Measurements from ENCODE around the gene RAI1. TPM values are rescaled to one million over a fixed set of nuclear protein-coding genes. Genes with fewer than 3 reads are reported as not detected.

The RAI1 gene
- total RNA-seq, 1 donor, result 8.9 TPM

DNA sequence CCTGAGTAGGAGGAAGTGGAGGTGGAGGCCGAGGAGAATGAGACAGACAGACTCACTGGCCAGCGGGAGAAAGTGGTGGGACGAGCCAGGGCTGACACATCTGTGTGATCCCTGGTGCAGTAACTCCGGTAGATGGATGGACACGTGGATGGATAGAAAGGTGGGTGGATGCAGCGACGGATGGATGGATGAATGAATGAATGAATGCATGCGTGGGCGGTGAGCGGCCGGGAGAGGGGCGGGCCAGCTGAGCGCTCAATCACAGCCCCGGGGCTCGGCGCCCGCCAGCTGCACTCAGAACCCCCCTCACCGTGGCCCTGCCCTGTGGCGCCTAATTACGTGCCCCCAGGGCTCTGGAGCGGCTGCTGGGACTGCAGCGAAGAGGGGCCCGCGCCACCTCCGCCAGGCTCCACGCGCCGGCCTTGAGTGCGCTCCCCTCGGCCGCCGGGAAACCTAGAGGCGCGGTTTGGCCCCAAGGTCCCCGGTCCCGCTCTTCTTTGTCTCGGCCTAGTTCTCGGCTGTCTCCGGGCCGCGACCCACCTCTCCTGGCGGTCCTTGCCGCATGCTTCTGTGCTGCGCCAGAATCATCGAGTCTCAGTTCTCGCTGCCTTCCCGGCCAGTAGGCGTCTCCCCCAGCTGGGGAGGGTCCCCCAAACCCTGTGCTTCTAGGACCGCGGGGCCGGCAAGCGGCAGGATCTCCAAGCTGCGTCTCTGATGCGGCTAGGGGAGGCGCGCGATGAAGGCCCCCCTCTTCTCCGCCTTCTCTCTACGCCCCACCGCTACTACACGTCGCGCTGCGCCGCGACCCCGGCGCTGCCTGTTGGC lies 41.0 kb downstream of the RAI1 start:
- H3K4me3 ChIP-seq (ENCODE audit: low read length), result no peak overlapping the region
- H3K27me3 ChIP-seq (ENCODE audit: insufficient read depth, low read length), result peaks cover 22% of the 10 kb centered on the region
- H3K4me1 ChIP-seq (ENCODE audit: insufficient read depth, low read length), result peaks cover 36% of the 10 kb centered on the region
- H3K9me3 ChIP-seq (ENCODE audit: low read depth, low read length), result no peaks in the 10 kb centered on the region

DNA sequence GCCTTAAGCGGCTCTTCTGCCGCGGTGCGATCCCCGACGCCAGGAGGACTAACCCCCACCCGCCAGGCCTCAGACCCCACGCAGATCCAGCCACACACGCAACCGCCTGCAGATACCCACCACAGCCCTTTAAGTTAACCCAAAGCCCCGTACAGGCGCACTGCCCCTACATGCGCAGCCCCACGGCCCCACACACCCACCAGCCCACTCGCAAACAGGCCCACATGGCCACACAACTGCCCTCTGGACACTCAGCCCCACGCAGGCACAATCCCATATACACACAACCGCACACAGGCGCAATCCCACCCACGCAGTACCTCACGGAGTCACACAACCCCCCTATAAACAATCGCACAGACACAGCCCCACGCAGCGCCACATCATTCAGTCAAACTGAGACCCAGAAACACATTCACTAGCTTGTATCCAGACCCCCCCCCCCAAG lies 41.7 kb downstream of the RAI1 start:
- Histone ChIP-seq H3K27me3 (ENCODE audit: insufficient read depth, low read length) (peaks cover 22% of the 10 kb centered on the region), H3K9me3 (ENCODE audit: low read depth, low read length) (no peaks in the 10 kb centered on the region), H3K4me1 (ENCODE audit: insufficient read depth, low read length) (peaks cover 36% of the 10 kb centered on the region), H3K4me3 (ENCODE audit: low read length) (no peak overlapping the region)

DNA sequence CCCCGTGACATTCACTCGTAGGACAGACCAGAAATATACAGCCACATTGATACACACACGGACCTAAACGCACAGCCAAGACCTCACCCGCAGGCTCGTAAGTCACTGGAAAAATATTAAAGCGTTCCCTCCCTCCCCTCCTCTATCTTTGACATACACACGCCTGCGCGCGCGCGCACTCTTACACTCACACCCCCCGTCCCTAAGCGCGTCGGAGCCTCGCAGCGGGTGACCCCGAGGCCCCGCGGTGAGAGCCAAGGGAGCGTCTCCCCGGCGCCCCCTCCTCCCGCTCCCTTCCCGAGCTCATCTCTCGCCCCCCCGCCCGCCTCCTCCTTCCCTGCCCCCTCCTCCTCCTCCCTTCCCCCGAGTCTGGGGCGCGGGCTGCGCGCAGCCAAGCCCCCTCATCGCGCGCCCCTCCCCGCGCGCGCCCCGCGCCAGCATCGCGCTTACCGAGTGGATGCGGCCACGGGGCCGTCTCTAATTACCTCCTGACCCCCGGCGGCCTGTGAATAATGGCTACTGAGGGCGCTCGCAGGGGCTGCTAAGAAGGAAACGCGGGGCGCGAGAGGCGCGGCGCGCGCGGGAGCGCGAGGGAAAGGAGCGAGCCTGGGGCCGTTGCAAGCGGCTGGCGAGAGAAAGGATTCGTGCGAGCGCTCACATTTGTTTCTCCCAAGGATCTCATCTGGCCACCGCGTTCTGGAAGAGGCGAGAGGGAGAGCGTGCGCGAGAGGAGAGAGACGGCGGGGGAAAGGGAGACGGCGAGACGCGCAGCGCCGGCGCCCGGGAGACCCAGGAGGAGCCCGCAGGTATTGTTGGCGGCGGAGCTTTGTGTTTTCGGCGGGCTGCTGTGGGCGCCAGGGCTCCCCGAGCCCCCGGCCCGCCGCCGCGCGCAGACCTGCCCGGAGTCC lies 42.4 kb downstream of the RAI1 start:
- no peaks in the 10 kb centered on the region for H3K9me3 ChIP-seq (ENCODE audit: low read depth, low read length)
- peaks cover 36% of the 10 kb centered on the region for H3K4me1 ChIP-seq (ENCODE audit: insufficient read depth, low read length)
- peaks cover 22% of the 10 kb centered on the region for H3K27me3 ChIP-seq (ENCODE audit: insufficient read depth, low read length)
- H3K4me3 ChIP-seq (ENCODE audit: low read length), result peak overlapping the region; percentile 28

DNA sequence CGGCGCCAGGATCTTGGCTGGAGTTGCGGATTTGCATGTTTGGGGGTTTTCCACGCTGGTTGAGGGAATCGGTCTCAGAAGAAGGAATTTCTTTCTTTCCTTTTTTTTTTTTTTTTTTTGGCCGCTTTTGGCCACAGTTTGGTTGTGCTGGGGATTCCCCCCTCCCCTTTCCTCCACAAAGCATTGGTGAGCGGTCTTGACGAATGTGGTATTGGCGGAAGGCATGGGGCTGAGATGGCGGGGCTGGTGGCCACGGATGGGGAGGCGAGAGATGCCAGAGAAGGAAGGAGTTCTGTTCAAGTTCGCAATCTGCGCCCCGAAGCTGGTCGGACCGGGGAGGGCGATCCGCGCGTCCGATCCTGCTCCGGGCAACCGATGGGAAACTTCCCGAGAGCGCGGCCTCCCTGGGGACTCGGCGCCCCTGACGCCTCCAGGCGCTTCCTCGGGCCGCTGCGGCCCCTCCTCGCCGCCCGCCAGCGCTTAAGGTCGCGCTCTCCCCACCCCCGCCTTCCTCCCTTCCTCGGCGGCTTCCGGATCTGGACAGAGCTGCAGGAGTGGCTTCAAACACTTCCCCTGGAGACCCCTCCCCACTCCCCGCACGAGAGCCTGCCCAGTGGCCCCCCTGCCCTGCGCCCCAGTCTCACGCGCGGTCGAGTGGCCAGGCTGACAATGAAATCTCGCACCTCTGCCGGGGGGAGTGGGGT lies 43.2 kb downstream of the RAI1 start:
- Histone ChIP-seq H3K4me3 (ENCODE audit: low read length) (peak overlapping the region; percentile 28), H3K4me1 (ENCODE audit: insufficient read depth, low read length) (peaks cover 41% of the 10 kb centered on the region), H3K27me3 (ENCODE audit: insufficient read depth, low read length) (peaks cover 22% of the 10 kb centered on the region), H3K9me3 (ENCODE audit: low read depth, low read length) (no peaks in the 10 kb centered on the region)

DNA sequence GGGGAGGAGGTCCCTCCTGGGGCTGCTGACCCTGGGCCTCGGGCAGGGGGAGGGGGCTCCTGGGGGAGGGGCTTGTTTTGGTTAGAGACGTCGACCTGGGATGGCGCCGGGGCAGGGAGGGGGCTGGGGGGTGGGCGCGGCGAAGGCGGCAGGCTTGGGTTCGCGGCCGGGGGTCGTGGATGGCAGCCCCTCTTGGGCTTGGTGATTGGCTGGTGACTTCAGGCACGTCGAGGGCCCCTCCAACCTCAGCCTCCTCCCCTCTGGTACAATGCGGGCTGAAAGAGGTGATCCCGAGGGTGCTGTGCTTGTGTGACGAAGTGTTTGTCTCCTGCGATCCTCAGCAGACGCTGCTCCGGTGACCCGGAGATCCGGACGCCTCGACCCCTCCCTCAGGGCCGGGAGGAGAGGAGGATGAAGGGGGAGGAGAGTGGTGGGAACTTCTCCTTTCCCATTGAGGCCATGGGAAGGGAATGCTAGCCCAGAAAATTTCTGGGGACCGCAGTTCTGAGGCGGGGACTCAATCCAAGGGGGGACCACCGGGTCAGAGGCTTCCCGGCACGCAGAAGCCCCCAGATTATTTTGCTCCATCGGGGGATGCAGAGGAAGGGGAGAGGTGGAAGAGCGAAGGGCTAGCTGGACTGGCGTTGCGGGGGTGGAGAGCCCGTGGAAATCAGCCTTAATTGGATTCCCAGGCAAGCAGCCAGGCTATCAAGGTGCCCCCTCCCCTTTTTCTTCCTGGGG lies 43.9 kb downstream of the RAI1 start:
- Histone ChIP-seq H3K4me1 (ENCODE audit: insufficient read depth, low read length) (peaks cover 41% of the 10 kb centered on the region), H3K27me3 (ENCODE audit: insufficient read depth, low read length) (peaks cover 22% of the 10 kb centered on the region), H3K9me3 (ENCODE audit: low read depth, low read length) (no peaks in the 10 kb centered on the region), H3K4me3 (ENCODE audit: low read length) (no peak overlapping the region)

DNA sequence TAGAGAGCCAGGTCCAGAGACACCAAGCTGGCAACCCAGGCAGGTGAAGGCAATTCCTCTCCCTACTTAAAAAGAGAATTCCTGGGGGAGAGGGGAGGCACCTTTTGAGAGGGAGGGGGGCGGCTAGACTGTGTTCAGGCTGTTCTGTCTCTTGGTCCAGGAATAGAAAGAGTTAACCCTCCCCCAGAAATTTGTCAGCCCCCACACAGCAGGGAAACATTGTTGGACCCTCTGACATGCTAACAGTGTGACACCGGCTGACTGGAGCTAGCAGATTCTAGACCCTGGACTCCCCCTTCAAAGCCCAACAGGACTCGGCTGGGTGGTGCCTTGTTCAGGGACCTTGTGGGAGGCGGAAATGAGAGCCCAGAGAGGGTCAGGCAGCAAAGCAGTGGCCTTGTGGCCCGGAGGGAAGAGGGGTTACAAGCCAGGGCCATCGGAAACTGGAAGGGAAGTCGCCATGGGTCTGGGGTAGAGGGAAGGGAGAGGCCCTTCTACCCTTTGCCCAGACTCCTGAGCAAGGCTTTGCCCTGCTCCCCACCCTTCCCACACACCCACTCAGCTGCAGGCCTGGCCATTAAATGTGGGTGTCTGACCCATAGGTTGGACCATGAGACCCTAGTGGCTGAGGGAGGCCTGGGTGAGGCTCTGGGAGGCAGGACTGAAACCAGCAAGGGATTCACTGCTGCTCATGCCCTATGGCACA lies 44.6 kb downstream of the RAI1 start:
- peaks cover 41% of the 10 kb centered on the region for H3K4me1 ChIP-seq (ENCODE audit: insufficient read depth, low read length)
- peaks cover 22% of the 10 kb centered on the region for H3K27me3 ChIP-seq (ENCODE audit: insufficient read depth, low read length)
- H3K4me3 ChIP-seq (ENCODE audit: low read length), result no peak overlapping the region
- no peaks in the 10 kb centered on the region for H3K9me3 ChIP-seq (ENCODE audit: low read depth, low read length)

DNA sequence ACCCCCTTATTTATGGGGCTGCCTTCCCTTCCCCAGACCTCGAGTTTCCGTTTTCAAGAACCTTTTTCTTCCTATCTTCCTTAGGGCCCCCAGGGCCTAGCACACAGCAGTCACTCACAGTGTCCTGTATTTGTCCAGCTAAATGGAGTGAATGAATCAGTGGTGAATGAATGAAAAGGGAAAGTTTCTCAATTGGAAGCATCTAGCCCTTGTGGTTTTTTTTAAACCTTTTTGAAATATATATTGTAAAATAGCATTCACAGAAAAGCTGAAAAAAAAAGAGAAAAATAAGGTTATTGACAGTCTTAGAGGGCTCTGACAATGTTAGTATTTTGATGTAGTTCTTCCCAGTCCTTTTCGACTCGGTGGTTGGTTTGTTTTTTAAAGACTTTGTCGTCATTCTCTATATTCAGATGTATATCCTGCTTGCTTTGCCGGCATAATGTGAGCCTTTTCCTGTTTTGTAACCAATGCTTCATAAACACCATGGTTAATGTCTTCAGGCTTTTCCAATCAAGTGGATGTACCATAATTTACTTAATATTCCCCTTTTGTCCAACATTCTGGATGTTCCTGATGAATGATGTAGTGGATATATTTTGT lies 45.3 kb downstream of the RAI1 start:
- no peaks in the 10 kb centered on the region for H3K9me3 ChIP-seq (ENCODE audit: low read depth, low read length)
- peaks cover 41% of the 10 kb centered on the region for H3K4me1 ChIP-seq (ENCODE audit: insufficient read depth, low read length)
- H3K4me3 ChIP-seq (ENCODE audit: low read length), result no peak overlapping the region
- H3K27me3 ChIP-seq (ENCODE audit: insufficient read depth, low read length), result peaks cover 18% of the 10 kb centered on the region

DNA sequence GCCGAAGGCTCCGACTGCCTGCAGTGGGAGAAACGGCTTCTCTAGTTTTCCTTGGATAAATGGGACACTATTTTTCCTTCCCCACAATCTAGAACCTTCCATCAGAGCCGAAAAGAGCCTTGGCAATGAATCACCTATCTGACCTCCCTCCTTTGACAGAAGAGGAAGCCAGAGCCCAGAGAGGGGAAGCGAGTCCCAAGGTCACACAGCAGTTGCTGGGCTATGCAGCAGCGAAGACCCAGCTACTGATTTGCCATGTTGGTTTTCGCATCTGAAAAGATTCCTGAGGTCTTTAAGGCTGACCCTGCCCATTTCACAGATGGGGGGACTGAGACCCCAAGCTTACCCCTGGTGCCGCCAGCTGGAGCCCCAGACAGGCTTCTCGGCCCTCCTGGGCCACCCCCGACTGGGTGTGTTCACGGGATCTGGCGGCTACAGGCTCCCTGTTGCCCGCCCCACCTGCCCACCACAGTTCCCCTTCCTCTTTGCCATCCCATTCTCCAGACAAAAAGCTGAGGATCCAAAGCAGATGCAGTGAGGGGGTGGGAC lies 45.9 kb downstream of the RAI1 start:
- Histone ChIP-seq H3K9me3 (ENCODE audit: low read depth, low read length) (no peaks in the 10 kb centered on the region), H3K27me3 (ENCODE audit: insufficient read depth, low read length) (peaks cover 17% of the 10 kb centered on the region), H3K4me1 (ENCODE audit: insufficient read depth, low read length) (peaks cover 41% of the 10 kb centered on the region), H3K4me3 (ENCODE audit: low read length) (no peak overlapping the region)

DNA sequence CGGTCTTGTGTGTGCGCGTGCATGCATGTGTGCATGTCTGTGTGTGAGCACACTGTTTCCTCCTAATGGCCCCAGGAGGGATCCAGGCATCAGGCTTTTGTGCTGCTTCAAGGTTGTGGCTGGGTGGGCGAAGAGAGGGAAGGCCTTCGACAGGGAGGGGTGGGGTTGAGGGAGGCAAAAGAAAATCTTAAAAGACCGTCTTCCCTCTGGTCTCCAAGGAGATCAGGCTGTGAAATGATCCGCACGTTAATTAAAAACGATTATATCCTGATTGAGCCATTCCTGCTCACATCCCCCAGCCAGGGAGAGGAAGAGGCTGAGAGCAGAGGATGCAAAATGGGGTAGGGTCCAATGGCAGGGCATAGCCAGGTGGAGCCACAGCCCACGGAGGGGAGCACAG lies 46.9 kb downstream of the RAI1 start:
- Histone ChIP-seq H3K4me3 (ENCODE audit: low read length) (no peak overlapping the region), H3K4me1 (ENCODE audit: insufficient read depth, low read length) (peaks cover 34% of the 10 kb centered on the region), H3K27me3 (ENCODE audit: insufficient read depth, low read length) (peaks cover 9% of the 10 kb centered on the region), H3K9me3 (ENCODE audit: low read depth, low read length) (no peaks in the 10 kb centered on the region)

DNA sequence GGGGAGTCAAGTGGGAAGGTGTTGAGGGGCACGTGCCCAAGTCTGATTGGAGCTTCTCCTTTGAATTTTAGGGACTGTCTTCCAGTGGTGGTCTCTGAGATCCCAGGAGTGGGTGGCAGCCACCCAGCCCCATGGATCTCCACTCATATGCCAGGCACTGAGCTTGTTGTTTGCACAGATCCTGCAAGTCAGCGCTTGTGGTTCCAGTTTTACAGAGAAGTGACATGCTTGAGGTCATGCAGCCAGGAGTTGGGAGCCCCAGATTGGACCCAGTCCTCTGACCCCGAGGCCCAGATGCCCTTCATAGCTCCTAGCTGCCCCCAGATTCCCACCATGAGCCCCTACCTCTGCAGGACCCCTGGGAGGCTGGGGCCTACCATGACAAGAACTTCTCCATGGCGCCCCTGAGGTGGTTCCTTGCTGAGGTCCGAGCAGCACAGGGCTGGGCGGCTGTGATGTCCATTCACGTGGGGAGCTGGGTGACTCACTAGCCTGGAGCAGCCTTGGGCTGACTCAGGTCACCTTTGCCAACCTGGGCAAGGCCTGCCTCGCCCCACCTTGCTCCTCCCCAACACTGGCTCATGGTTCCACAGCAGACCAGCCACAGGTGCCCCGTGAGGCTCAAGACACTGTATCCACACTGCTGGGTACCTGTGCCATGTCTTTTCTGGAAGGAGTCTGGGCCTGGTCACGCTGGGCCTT lies 47.4 kb downstream of the RAI1 start:
- peaks cover 30% of the 10 kb centered on the region for H3K4me1 ChIP-seq (ENCODE audit: insufficient read depth, low read length)
- H3K27me3 ChIP-seq (ENCODE audit: insufficient read depth, low read length), result peaks cover 7% of the 10 kb centered on the region
- no peak overlapping the region for H3K4me3 ChIP-seq (ENCODE audit: low read length)
- no peaks in the 10 kb centered on the region for H3K9me3 ChIP-seq (ENCODE audit: low read depth, low read length)

DNA sequence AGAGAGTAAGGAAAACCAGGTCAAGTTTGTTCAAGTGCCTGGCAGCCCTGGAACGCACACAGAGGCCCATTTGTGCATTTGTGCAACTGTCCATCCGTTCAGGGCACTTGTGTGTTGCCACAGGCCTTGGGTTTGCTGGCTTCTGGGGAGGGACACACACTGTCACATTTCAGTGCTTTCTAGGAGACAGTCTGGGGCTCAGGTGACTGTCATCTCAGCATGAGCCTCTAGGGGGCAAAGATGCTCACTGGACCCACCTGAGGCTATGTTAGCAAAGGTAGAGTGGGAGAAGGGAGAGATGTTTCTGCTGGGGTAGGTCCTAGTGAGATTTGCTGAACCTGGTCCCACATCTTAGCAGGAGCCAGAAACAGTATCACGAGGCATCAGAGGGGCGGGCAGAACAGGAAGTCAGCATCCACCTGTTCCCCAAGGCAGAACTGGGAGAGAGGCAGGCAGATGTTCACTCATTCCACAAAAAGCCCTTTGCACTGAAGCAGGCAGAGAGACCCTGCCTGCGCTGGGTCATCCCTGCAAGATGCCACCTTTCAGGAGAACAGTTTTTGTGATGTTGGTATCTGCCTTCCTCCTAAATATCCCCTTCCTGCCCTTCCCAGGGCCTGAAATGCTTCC lies 48.5 kb downstream of the RAI1 start:
- Histone ChIP-seq H3K4me3 (ENCODE audit: low read length) (no peak overlapping the region), H3K9me3 (ENCODE audit: low read depth, low read length) (no peaks in the 10 kb centered on the region), H3K4me1 (ENCODE audit: insufficient read depth, low read length) (peaks cover 24% of the 10 kb centered on the region), H3K27me3 (ENCODE audit: insufficient read depth, low read length) (no peaks in the 10 kb centered on the region)

DNA sequence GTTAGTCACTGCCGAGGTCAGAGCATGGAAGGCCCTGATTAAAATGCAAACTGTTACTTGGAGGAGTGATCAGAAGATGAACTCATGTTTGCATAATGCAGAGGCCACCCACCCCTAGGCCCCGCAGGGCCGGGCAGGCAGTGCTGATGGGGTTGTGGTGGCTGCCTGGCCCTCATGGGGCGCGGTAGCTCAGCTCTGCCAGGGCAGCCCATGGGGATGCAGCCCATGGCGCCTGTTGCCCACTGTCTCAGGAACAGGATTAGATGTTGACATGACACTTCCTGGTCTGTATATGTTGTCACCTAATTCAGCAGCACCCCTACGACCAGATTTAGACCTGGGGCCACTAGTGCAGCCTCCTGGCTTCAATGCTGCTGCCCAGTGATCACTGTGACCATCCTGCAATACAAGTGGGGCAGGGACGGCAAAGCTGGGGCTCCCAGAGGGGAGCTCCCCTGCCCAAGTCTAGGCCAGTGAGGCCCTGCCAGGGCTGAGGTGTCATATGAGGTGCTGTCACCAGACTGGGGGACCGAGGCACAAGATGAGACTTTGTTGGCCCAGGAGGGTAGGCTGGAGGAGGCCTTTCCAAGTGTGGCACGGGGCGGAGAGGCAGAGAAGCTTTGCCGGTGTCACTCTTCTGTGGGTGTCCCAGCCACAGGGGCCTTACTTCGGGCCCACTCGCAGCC lies 49.1 kb downstream of the RAI1 start:
- Histone ChIP-seq H3K4me1 (ENCODE audit: insufficient read depth, low read length) (peaks cover 23% of the 10 kb centered on the region), H3K9me3 (ENCODE audit: low read depth, low read length) (no peaks in the 10 kb centered on the region), H3K4me3 (ENCODE audit: low read length) (no peak overlapping the region), H3K27me3 (ENCODE audit: insufficient read depth, low read length) (no peaks in the 10 kb centered on the region)
